Measurements from ENCODE around the gene CREB5.

The CREB5 gene

DNA sequence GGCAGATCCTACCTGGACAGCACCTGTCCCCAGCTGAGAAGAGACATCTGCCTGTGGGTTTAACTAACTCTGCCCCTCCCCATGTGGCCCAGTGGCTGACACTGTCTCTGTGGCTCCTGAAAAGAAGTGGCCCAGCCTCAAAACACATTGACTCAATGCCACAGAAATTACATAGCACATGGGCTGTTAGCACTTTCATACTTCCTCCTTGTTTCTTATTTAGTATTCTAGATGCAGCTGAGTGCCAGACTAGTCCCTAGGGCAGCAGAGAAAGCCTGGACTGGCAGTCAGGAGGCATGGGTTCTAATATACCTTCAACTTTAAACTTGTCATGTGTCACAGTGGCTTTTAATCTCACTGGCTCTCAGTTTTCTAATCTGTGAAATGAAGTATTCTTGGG, 374.8 kb downstream of the CREB5 start:
- TF ChIP-seq, protein P1, sequence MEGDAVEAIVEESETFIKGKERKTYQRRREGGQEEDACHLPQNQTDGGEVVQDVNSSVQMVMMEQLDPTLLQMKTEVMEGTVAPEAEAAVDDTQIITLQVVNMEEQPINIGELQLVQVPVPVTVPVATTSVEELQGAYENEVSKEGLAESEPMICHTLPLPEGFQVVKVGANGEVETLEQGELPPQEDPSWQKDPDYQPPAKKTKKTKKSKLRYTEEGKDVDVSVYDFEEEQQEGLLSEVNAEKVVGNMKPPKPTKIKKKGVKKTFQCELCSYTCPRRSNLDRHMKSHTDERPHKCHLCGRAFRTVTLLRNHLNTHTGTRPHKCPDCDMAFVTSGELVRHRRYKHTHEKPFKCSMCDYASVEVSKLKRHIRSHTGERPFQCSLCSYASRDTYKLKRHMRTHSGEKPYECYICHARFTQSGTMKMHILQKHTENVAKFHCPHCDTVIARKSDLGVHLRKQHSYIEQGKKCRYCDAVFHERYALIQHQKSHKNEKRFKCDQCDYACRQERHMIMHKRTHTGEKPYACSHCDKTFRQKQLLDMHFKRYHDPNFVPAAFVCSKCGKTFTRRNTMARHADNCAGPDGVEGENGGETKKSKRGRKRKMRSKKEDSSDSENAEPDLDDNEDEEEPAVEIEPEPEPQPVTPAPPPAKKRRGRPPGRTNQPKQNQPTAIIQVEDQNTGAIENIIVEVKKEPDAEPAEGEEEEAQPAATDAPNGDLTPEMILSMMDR (IDR thresholded peaks at IDR 0.05; ENCODE audit: low read depth, low read length, missing control alignments): no peak
- DNase-seq (ENCODE audit: extremely low read depth, low read depth): no peak
- no peak overlapping the region for H3K4me3 ChIP-seq (replicated peaks; ENCODE audit: low read depth, low read length)

DNA sequence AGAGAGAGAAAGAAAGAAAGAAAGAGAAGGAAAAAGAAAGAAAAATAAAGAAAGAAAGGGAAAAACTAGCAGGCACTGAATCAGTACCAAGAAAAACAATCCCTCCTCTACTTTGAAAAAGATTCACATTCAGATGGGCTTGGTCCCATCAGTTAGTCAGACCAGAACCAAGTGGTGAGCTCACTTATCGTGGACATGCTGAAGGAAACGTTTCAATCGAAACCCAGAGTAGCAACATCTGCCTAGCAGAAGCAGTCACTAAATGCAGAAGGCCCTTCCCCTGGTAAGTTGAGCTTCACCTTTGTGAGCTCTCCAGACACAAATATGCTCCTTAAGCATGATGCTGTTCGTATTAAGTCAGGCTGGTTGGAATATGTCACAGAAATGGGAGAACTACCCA, 378.1 kb downstream of the CREB5 start:
- H3K4me3 ChIP-seq (replicated peaks; ENCODE audit: low read depth, low read length): no peak overlapping the region
- TF ChIP-seq, protein P1 (IDR thresholded peaks at IDR 0.05; ENCODE audit: low read depth, low read length, missing control alignments): no peak
- DNase-seq (ENCODE audit: extremely low read depth, low read depth): no peak

DNA sequence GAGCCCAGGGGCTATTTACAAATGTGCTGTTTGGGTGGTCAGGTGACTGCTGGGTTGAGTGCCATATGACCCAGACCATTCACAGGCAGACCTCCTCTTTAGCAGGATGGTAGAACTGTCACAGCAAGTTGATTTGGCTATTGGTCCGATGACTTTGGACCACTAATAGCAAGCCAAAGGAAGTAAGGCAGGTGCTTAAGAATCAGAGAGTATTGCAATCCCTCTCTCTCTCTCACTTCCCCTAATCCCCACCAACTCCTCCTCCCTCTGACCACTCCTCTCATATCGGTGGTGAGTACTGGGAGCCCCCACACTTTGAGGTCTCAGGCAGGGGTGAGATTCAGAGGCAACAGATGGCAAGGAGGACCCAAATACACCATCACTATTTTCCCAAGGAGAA, 380.5 kb downstream of the CREB5 start:
- H3K4me3 ChIP-seq (replicated peaks; ENCODE audit: low read depth, low read length): no peak overlapping the region
- TF ChIP-seq, protein P1 (IDR thresholded peaks at IDR 0.05; ENCODE audit: low read depth, low read length, missing control alignments): no peak
- no peak for DNase-seq (ENCODE audit: extremely low read depth, low read depth)

DNA sequence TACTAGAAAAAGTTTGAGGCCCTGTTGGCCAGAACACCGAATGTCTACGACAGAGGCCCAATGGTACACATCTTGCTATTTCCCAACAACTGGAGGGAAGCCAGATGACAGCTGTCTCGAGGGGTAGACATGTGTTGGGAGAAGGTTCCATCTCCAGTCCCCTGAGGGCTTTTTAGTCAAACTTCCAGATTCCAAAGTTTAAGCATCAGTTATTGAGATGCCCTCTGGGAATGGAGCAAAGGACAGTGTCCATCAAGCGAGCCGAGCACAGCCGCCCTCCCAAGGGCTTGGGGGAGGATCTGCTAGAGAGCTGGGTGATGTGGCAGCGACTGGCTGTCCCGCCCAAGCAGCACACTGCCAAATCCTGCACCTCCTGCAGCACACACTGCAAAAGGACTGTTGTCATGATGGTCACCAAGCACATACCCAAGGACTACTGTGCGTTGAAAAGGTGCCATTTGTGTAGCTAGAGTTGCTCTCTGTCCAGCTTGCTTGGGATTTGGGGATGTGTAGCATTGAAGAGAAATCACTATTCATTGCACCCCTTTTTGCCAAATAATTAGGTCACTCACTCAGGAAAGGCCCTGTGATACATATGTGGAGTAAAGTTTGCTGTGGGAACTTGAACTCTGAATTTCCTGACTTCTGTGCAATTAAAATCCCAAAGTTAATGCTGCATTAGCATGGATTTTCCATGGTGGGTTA, 381.2 kb downstream of the CREB5 start:
- H3K4me3 ChIP-seq (replicated peaks; ENCODE audit: low read depth, low read length): no peak overlapping the region
- TF ChIP-seq, protein P1 (IDR thresholded peaks at IDR 0.05; ENCODE audit: low read depth, low read length, missing control alignments): no peak
- no peak for DNase-seq (ENCODE audit: extremely low read depth, low read depth)

DNA sequence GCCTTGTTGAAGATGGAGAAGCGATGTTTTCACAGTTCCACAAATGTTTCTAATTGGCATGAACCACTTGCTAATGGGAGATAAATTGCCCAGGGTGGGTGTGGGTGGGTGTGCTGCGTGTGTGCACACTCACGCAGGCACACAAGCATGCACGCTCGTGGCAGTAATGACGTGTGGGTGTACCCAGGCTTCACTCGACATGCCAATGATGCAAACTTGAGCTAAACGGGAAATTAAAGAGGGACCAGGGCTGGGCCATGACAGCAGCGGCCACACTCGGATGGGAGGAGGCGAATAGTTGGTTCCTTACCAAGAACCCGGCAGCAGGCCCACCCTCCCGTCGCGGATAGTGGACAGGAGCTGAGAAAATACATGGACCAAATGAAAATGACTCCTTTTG, 386.0 kb downstream of the CREB5 start:
- DNase-seq (ENCODE audit: extremely low read depth, low read depth): no peak
- no peak overlapping the region for H3K4me3 ChIP-seq (replicated peaks; ENCODE audit: low read depth, low read length)
- TF ChIP-seq, protein P1 (IDR thresholded peaks at IDR 0.05; ENCODE audit: low read depth, low read length, missing control alignments): no peak

DNA sequence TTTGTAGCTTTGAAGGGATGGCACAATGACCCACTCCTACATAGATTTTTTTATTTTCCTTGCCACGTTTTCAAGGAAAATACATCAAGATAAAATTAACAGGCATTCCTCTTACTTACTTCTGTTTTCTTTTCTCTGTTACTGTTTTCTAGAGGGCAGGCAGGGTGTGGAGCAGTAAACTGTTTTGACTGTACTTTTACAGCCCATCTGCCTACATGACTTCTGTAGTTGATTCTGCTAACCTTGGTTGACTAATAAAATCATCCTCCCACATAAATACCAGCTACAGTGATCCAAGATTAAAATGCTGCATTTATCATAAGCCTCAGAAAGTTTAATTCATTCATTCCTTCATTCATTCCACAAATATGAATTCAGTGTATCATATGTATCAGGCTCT, 387.3 kb downstream of the CREB5 start:
- H3K4me3 ChIP-seq (replicated peaks; ENCODE audit: low read depth, low read length): no peak overlapping the region
- TF ChIP-seq, protein P1 (IDR thresholded peaks at IDR 0.05; ENCODE audit: low read depth, low read length, missing control alignments): no peak
- no peak for DNase-seq (ENCODE audit: extremely low read depth, low read depth)

DNA sequence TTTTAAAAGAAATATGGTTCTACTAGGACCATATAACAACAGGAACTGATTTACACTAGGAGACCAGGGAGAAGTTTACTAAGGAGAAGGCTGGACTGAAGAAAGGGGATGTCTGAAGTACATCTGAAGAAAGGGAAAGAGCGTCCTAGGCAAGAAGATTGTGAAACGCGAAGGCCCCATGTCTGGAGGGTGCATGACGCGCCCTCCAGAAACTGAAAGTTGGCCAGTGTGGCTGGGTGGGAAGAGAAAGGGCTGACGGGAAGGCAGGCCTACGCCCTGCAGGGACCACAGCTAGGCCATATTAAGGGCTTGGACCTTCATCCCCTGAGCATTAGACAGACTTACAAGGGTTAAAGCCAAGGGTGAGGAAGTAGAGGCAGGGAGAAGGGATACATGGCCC, 387.8 kb downstream of the CREB5 start:
- TF ChIP-seq, protein P1 (IDR thresholded peaks at IDR 0.05; ENCODE audit: low read depth, low read length, missing control alignments): no peak
- DNase-seq (ENCODE audit: extremely low read depth, low read depth): no peak
- no peak overlapping the region for H3K4me3 ChIP-seq (replicated peaks; ENCODE audit: low read depth, low read length)

Data from HFF-Myc (cell line).